Measurements from ENCODE around the gene UBR1. TPM values are rescaled to one million over a fixed set of nuclear protein-coding genes. Genes with fewer than 3 reads are reported as not detected.

The UBR1 gene
- total and polyA plus RNA-seq, 8 donors = 24.3 to 31.5 (median 28.5) TPM

- H3K36me3 ChIP-seq = peaks cover 0 to 23% of the 10 kb centered on the region in 2 donors
- intact Hi-C loops (cut with DNase I) = no loop called here
- H3K4me3 ChIP-seq = no peak overlapping the region
- no peak overlapping the region for H3K27ac ChIP-seq
- ATAC-seq (no peak), DNase-seq (no peak)
- no peak for TF ChIP-seq CTCF (IDR thresholded peaks at IDR 0.05)
- H3K27me3 ChIP-seq = no peaks in the 10 kb centered on the region
- no peaks in the 10 kb centered on the region for H3K9me3 ChIP-seq
- H3K4me1 ChIP-seq = no peaks in the 10 kb centered on the region
These were observed 165.3 kb downstream of the UBR1 start for GRCh38 chr15:42940527-42940926.

DNA sequence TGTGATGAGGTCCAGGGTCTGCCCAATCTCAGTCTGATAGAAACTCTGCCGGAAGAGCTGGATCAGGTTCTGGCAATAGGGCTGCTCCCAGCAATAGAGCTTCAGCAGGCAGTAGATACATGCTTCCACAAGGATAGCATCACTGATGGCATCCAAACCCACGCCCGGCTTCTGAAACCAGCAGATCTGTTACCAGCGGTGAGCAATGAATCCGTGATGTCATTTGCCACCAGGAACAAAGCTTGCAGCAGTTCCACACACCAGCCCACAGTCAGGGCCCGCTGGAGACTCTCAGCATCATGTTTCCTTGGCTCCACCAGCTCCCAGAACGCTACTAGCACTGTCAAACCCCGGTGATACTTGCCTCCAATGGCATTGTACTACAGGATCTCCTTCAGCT is 166.0 kb downstream of the UBR1 start:
- ATAC-seq = no peak
- Histone ChIP-seq H3K4me3 (no peak overlapping the region), H3K27ac (no peak overlapping the region), H3K27me3 (no peaks in the 10 kb centered on the region), H3K9me3 (no peaks in the 10 kb centered on the region), H3K4me1 (no peaks in the 10 kb centered on the region), H3K36me3 (peaks cover 0 to 16% of the 10 kb centered on the region in 2 donors)
- no peak for TF ChIP-seq CTCF (IDR thresholded peaks at IDR 0.05)
- intact Hi-C loops (cut with DNase I) = no loop called here
- no peak for DNase-seq

- no peaks in the 10 kb centered on the region for H3K9me3 ChIP-seq
- TF ChIP-seq CTCF (IDR thresholded peaks at IDR 0.05) = no peak
- no peak overlapping the region for H3K27ac ChIP-seq
- no peak for DNase-seq
- H3K36me3 ChIP-seq = no peaks in the 10 kb centered on the region
- intact Hi-C loops (cut with DNase I) = no loop called here
- H3K4me1 ChIP-seq = no peaks in the 10 kb centered on the region
- no peak overlapping the region for H3K4me3 ChIP-seq
- ATAC-seq = no peak
- H3K27me3 ChIP-seq = no peaks in the 10 kb centered on the region
These were observed 168.7 kb downstream of the UBR1 start for GRCh38 chr15:42937143-42937542.

GRCh38 chr15:42933886-42934667 is 171.8 kb downstream of the UBR1 start:
- TF ChIP-seq CTCF (IDR thresholded peaks at IDR 0.05) = no peak
- Histone ChIP-seq H3K4me1 (no peaks in the 10 kb centered on the region), H3K36me3 (no peaks in the 10 kb centered on the region), H3K9me3 (no peaks in the 10 kb centered on the region), H3K4me3 (no peak overlapping the region), H3K27ac (no peak overlapping the region), H3K27me3 (no peaks in the 10 kb centered on the region)
- intact Hi-C loops (cut with DNase I) = no loop called here
- no peak for DNase-seq
- no peak for ATAC-seq

DNA sequence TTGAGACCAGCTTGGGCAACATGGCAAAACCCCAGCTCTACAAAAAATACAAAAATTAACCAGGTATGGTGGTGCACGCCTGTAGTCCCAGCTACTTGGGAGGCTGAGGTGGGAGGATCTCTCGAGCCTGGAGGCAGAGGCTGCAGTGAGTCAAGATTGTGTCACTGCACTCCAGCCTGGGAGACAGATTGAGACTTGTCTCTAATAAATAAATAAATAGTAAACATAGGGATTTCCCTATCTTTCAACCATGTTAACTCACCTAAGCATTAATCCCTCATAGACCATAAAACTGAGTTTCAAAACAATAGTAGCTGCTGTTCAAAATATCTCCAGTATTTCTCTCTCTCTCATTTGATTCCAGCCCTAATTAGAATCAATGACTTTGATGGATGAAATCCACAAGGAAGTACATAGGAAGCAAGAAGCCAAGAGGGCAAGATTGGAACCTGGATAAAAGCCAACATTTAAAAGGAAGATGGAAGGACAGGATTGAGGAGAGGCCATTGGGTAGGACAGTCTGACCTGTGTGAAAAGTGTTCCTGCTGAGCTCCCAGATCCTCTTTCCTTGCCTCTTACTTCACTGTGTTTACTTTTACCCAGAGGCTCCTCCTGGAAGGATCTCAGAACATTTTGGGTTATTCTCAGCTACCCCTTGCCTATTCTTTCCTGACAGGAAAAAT is 172.9 kb downstream of the UBR1 start:
- no peaks in the 10 kb centered on the region for H3K36me3 ChIP-seq
- DNase-seq (no peak), ATAC-seq (no peak)
- H3K27ac ChIP-seq = no peak overlapping the region
- intact Hi-C loops (cut with DNase I) = no loop called here
- H3K4me3 ChIP-seq = no peak overlapping the region
- no peak for TF ChIP-seq CTCF (IDR thresholded peaks at IDR 0.05)
- H3K9me3 ChIP-seq = no peaks in the 10 kb centered on the region
- H3K4me1 ChIP-seq = no peaks in the 10 kb centered on the region
- no peaks in the 10 kb centered on the region for H3K27me3 ChIP-seq
